NT2/D1 (cell line): ENCODE measurements around the gene GATA6.

Experiments used
- DNase-seq: peaks from one replicate; pipeline ENCODE4 v3.0.0-alpha.2; 2011; ENCODE audit warnings: low read depth, low spot score
- H3K27me3 ChIP-seq: 2 replicates; pipeline ENCODE4 v1.6.0; 2011; ENCODE audit warnings: mild to moderate bottlenecking; ENCODE audit not compliant: insufficient read length, insufficient read depth
- H3K36me3 ChIP-seq: 2 replicates; pipeline ENCODE4 v1.6.1; 2011; ENCODE audit warnings: mild to moderate bottlenecking, low read length, mixed read lengths; ENCODE audit not compliant: insufficient read depth, insufficient read length
- H3K4me1 ChIP-seq: 2 replicates; pipeline ENCODE4 v1.5.1; 2011; ENCODE audit not compliant: insufficient read depth, insufficient read length
- H3K4me3 ChIP-seq: 2 replicates; pipeline ENCODE4 v1.5.1; 2011; ENCODE audit warnings: low read depth; ENCODE audit not compliant: insufficient read length
- H3K9ac ChIP-seq: 2 replicates; pipeline ENCODE4 v1.6.0; 2011; ENCODE audit warnings: low read depth; ENCODE audit not compliant: insufficient read length
- H3K9me3 ChIP-seq: 2 replicates; pipeline ENCODE4 v1.5.1; 2011; ENCODE audit warnings: mild to moderate bottlenecking, low read length; ENCODE audit not compliant: insufficient read depth
- SUZ12 ChIP-seq: IDR thresholded peaks from 2 replicates; pipeline ENCODE4 v1.6.1; 2011; ENCODE audit not compliant: insufficient read length, insufficient read depth; ENCODE audit errors: extremely low read depth
- YY1 ChIP-seq: IDR thresholded peaks from 2 replicates; pipeline ENCODE4 v1.6.1; 2011; ENCODE audit not compliant: insufficient read length, insufficient read depth
- ZNF274 ChIP-seq: IDR thresholded peaks from 2 replicates; pipeline ENCODE4 v1.6.1; 2011; ENCODE audit warnings: mild to moderate bottlenecking, low read depth, low read length

GATA6 gene

DNA sequence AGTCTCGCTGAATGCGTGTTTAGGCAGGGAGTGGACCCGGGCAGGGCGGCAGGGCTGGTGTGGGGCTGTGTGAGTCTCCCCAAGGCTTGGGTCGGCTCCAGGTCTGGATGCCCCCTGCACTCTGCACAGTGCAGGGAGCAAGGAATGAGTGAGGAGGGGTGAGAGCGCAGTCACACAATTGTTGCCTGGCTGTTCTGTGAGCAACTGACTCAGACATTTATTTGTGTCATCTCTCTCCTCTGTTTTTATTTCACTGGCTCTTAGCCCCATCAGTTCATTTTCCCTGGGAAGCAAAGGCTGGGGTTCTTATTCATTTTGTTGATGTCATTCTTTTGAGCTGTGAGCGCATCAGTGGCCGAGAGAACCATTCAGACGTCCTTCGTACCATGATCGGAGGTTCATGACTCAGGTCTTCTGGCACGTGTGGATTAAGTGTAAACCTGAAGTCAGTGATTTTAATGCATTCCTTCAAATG lies 61.1 kb downstream of the GATA6 start:
- DNase-seq = no peak
- Histone ChIP-seq H3K9ac (no peak overlapping the region), H3K36me3 (no peaks in the 10 kb centered on the region), H3K9me3 (no peaks in the 10 kb centered on the region), H3K4me1 (no peaks in the 10 kb centered on the region), H3K4me3 (no peak overlapping the region), H3K27me3 (no peaks in the 10 kb centered on the region)
- TF ChIP-seq YY1 = no peak
- TF ChIP-seq ZNF274 = no peak
- TF ChIP-seq SUZ12 = no peak

DNA sequence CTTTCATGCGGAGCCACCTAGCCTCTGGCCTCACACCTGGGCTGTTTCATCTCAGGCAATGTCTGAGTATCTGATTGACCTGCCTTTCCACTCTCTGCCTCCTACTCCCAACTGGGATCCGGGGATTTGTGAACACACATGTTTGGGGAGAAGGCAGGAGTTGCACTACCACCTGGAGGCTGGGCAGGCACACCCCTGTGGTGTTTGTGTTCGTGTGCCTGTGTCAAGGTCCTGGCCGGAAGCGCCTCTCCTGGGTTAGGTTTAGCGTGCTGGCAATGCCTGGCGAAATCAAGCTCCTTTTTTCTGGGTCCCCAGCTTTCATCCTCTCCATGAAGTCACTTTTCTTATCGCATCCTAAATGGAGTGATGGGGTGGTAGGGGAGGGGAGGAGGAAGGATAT lies 63.9 kb downstream of the GATA6 start:
- no peak for DNase-seq
- no peak overlapping the region for H3K4me3 ChIP-seq
- H3K9ac ChIP-seq = no peak overlapping the region
- no peak for TF ChIP-seq YY1
- TF ChIP-seq ZNF274 = no peak
- no peak for TF ChIP-seq SUZ12
- no peaks in the 10 kb centered on the region for H3K36me3 ChIP-seq
- no peaks in the 10 kb centered on the region for H3K27me3 ChIP-seq
- no peaks in the 10 kb centered on the region for H3K9me3 ChIP-seq
- no peaks in the 10 kb centered on the region for H3K4me1 ChIP-seq

DNA sequence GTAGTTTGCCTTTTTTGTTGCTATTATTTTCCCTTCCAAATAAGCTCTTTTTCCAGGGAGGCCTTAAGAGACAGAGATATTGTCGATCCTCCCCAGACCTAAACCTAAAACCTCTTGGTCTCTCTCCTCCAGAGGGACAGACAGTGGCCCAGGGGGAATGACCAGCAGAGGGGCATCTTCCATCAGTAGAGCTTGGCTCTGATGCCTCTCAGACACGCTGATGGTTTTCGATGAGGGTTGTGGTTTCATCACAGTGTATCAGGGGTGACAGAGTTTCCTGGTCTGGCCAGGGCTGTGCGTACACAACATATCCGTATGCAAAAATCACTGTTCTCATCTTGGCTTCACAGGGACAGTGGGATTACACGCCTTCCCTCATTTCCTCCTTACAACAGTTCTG lies 68.6 kb downstream of the GATA6 start:
- Histone ChIP-seq H3K36me3 (no peaks in the 10 kb centered on the region), H3K4me3 (no peak overlapping the region), H3K9me3 (no peaks in the 10 kb centered on the region), H3K9ac (no peak overlapping the region), H3K27me3 (no peaks in the 10 kb centered on the region), H3K4me1 (peaks cover 2% of the 10 kb centered on the region)
- DNase-seq = no peak
- TF ChIP-seq YY1 (no peak), ZNF274 (no peak), SUZ12 (no peak)

DNA sequence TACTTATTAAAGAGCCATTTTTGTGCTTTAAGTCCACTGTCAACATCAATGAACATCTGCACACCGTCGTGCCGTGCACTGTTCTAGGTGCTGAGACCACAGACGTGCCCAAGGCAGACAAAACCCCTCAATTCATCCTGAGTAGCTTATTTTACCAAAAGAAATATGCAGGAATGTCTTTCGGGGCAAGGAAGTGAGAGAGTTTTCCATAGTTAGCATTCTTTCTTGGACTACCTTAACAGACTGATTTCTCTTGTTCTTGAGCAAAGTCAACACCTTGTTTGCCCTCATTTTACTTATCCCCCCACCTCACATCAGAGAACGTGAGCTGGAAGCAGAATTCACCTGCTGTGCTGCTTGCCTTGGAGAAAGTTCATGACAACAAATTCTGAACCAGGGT lies 69.3 kb downstream of the GATA6 start:
- Histone ChIP-seq H3K9me3 (no peaks in the 10 kb centered on the region), H3K27me3 (no peaks in the 10 kb centered on the region), H3K4me3 (no peak overlapping the region), H3K4me1 (peaks cover 2% of the 10 kb centered on the region), H3K9ac (no peak overlapping the region), H3K36me3 (no peaks in the 10 kb centered on the region)
- no peak for TF ChIP-seq YY1
- TF ChIP-seq SUZ12 = no peak
- no peak for TF ChIP-seq ZNF274
- DNase-seq = no peak

DNA sequence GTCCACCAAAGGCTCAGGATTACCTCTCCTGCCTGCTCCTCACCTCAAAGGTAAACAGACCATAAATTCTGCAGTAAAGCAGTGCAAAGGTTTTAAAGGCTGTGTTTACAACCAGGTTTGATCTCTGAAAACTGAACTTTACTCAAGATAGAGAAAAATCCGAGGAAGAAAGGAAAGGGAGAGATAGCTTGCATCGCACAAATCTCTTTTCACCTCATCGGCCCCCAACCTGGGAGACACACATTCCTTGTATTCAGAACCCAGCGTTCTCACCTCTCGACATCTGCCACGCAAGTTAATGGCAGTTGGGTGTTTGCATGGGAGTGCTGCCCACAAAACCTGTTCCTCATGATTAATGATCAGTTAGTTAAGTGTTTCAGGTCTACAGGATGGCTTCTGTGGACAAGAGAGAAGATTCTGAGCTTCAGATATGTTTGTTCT lies 72.6 kb downstream of the GATA6 start:
- Histone ChIP-seq H3K4me3 (no peak overlapping the region), H3K36me3 (no peaks in the 10 kb centered on the region), H3K27me3 (no peaks in the 10 kb centered on the region), H3K4me1 (peaks cover 2% of the 10 kb centered on the region), H3K9me3 (no peaks in the 10 kb centered on the region), H3K9ac (no peak overlapping the region)
- DNase-seq = no peak
- no peak for TF ChIP-seq SUZ12

DNA sequence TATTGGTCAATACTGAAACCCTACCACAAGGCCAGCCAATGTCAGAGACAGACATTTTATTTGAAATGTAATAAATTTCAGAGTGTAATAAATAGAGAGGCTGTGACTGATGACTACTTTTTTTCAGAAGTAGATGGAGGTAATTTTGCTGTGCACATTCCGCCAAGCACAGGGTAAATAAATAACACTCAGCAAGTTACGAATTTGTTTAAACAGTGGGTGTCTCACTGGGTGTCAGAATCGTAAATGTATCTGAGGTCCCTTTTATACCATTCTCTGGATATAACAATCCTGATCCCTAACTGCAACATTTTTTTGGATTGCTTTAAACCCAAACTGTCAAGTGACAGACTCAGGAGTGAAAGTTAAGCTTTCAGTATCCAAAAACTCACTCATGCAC lies 74.1 kb downstream of the GATA6 start:
- Histone ChIP-seq H3K4me1 (peaks cover 2% of the 10 kb centered on the region), H3K36me3 (no peaks in the 10 kb centered on the region), H3K27me3 (no peaks in the 10 kb centered on the region), H3K9me3 (no peaks in the 10 kb centered on the region), H3K9ac (no peak overlapping the region), H3K4me3 (no peak overlapping the region)
- no peak for DNase-seq
- no peak for TF ChIP-seq SUZ12
- TF ChIP-seq YY1 = no peak

DNA sequence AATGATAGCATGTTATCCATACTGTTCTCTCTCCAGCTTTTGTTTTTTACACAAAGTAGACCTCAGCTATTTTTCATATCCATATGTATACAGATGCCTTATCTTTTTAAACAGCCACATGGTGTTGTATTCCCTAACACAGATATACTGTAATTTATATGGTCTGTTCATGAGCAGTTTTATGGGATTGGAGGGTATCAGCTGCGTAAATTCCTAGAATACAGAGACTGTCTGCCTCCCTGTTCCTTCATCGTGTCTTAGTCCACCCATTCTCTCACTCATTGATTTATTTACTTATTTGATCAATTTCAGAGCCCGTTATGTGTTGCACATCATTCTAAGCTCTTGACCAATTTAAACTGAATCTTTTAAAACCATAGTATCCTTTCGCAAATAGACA lies 80.6 kb downstream of the GATA6 start:
- no peak overlapping the region for H3K9ac ChIP-seq
- no peak for DNase-seq
- H3K36me3 ChIP-seq = no peaks in the 10 kb centered on the region
- no peak overlapping the region for H3K4me3 ChIP-seq
- TF ChIP-seq ZNF274 (no peak), SUZ12 (no peak), YY1 (no peak)
- H3K9me3 ChIP-seq = no peaks in the 10 kb centered on the region
- H3K27me3 ChIP-seq = no peaks in the 10 kb centered on the region
- no peaks in the 10 kb centered on the region for H3K4me1 ChIP-seq

DNA sequence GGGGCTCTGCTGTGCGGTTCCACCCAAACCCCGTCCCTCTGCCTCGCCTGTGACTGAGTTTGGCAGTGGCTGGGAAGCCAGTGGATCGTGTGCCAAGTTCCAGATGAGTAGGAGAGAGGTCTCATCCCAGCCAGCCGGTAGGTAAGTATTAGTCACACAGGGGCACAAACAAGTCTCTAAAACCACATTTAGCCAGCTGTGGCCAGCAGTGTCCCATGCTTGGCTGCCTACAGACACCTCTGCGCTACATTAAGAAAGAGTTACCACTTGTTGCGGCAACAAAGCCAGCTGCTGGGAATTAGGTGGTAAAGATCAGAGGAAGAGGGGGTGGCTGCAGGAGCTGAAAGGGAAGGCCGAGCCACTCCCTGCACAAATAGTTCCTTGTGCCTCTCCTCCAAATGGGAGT lies 81.2 kb downstream of the GATA6 start:
- TF ChIP-seq SUZ12 (no peak), ZNF274 (no peak), YY1 (no peak)
- H3K27me3 ChIP-seq = no peaks in the 10 kb centered on the region

More for the DNA sequence above, 81.2 kb downstream of the GATA6 start:
- Histone ChIP-seq H3K4me3 (no peak overlapping the region), H3K36me3 (no peaks in the 10 kb centered on the region), H3K9me3 (no peaks in the 10 kb centered on the region), H3K4me1 (no peaks in the 10 kb centered on the region), H3K9ac (no peak overlapping the region)
- DNase-seq = no peak
